Progenitor cell of endocrine pancreas (in vitro differentiated cells): ENCODE measurements around the gene ZNRF3. TPM values are rescaled to one million over a fixed set of nuclear protein-coding genes. Genes with fewer than 3 reads are reported as not detected.

Experiments
- DNase-seq: peaks from one replicate; pipeline ENCODE4 v3.0.0; 2021; ENCODE audit warnings: low spot score; ENCODE audit not compliant: unreplicated experiment
- H3K27ac Mint-ChIP-seq: 2 replicates; pipeline ENCODE4 v1.8.0; 2021; ENCODE audit warnings: mild to moderate bottlenecking, moderate library complexity, mixed read lengths
- H3K27me3 Mint-ChIP-seq: 2 replicates; pipeline ENCODE4 v1.8.0; 2021; ENCODE audit warnings: mixed read lengths
- H3K36me3 Mint-ChIP-seq: 2 replicates; pipeline ENCODE4 v1.8.0; 2022; ENCODE audit warnings: mixed read lengths; ENCODE audit not compliant: insufficient read depth
- H3K4me1 Mint-ChIP-seq: 2 replicates; pipeline ENCODE4 v1.8.0; 2021; ENCODE audit warnings: low read depth, mixed read lengths
- H3K4me3 Mint-ChIP-seq: 2 replicates; pipeline ENCODE4 v1.8.0; 2021; ENCODE audit warnings: low read depth, mild to moderate bottlenecking, moderate library complexity, mixed read lengths
- H3K9me3 Mint-ChIP-seq: 2 replicates; pipeline ENCODE4 v1.8.0; 2021; ENCODE audit warnings: low read depth, mixed read lengths
- total RNA-seq: library from RNA; stranded (reverse); gene quantifications from 2 replicates; pipeline ENCODE4 v1.2.1, GENCODE V29; 2021
- TF ChIP-seq, protein P1 (sequence below): fragments of 200-600 bp; sonication (generic); IDR thresholded peaks from one replicate; pipeline ENCODE4 v1.5.0; 2021; ENCODE audit warnings: antibody characterized with exemption, mild to moderate bottlenecking; ENCODE audit not compliant: unreplicated experiment

ZNRF3 gene
- total RNA-seq, 1 donor from 2014 or later: 7.5 TPM

GRCh38 chr22:28950617-28951411 is 67.4 kb downstream of the ZNRF3 start:
- Mint-ChIP-seq H3K36me3 (peaks cover 11% of the 10 kb centered on the region), H3K27me3 (no peaks in the 10 kb centered on the region), H3K9me3 (peaks cover 18% of the 10 kb centered on the region), H3K27ac (no peak overlapping the region), H3K4me1 (peaks cover 14% of the 10 kb centered on the region), H3K4me3 (no peak overlapping the region)
- TF ChIP-seq, protein P1, sequence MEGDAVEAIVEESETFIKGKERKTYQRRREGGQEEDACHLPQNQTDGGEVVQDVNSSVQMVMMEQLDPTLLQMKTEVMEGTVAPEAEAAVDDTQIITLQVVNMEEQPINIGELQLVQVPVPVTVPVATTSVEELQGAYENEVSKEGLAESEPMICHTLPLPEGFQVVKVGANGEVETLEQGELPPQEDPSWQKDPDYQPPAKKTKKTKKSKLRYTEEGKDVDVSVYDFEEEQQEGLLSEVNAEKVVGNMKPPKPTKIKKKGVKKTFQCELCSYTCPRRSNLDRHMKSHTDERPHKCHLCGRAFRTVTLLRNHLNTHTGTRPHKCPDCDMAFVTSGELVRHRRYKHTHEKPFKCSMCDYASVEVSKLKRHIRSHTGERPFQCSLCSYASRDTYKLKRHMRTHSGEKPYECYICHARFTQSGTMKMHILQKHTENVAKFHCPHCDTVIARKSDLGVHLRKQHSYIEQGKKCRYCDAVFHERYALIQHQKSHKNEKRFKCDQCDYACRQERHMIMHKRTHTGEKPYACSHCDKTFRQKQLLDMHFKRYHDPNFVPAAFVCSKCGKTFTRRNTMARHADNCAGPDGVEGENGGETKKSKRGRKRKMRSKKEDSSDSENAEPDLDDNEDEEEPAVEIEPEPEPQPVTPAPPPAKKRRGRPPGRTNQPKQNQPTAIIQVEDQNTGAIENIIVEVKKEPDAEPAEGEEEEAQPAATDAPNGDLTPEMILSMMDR: no peak
- no peak for DNase-seq

DNA sequence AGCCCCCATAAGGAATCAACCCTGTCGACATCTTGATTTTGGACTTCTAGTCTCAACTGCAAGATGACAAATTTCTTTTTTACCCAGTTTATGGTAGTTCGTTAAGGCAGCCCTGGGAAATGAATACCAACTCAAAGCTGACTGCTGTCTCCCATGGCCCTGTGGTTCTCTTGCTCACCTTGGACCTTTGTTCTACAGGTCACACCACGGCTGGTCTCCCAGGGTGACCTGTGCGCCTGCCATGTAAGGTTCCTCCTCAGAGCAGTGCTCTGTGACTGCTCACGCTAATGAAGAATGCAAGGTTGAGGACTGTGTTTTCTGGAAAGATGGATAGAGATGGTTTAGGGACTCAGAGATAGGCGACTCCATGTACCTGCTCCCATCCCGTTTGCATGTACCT is 68.2 kb downstream of the ZNRF3 start:
- H3K9me3 Mint-ChIP-seq: peaks cover 13% of the 10 kb centered on the region
- no peaks in the 10 kb centered on the region for H3K27me3 Mint-ChIP-seq
- no peak overlapping the region for H3K4me3 Mint-ChIP-seq
- H3K4me1 Mint-ChIP-seq: peaks cover 14% of the 10 kb centered on the region
- no peak for DNase-seq
- peaks cover 6% of the 10 kb centered on the region for H3K36me3 Mint-ChIP-seq
- TF ChIP-seq, protein P1: no peak
- no peak overlapping the region for H3K27ac Mint-ChIP-seq

DNA sequence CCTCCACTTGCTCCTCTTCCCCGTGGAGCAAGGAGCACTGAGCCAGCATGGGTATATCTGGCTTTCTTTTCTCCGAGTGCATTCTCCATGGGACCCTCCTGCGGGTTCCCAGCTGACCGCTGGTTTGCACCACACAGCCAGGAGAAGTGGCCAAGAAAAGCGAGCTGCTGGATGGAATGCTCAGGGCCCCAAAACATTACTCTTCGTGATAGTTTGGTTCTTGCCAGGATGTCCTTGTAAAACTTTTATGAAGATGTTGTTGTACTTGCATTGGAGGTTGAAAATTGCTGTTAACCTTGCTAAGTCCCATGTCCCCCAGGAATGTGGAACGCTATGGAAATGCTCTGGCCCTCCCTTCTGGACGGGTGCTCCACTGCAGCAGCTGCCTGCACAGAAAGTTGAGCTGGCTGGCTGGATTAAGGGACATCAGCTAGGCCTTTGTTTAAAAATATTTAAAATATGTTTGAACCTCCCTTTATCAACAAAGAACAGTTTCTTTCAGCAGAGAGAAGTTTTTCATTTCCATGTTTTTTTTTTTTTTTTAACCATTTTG is 68.7 kb downstream of the ZNRF3 start:
- H3K27ac Mint-ChIP-seq: no peak overlapping the region
- H3K4me1 Mint-ChIP-seq: peaks cover 14% of the 10 kb centered on the region
- no peaks in the 10 kb centered on the region for H3K27me3 Mint-ChIP-seq
- DNase-seq: no peak
- peaks cover 8% of the 10 kb centered on the region for H3K9me3 Mint-ChIP-seq
- TF ChIP-seq, protein P1: no peak
- H3K36me3 Mint-ChIP-seq: peaks cover 2% of the 10 kb centered on the region
- no peak overlapping the region for H3K4me3 Mint-ChIP-seq

DNA sequence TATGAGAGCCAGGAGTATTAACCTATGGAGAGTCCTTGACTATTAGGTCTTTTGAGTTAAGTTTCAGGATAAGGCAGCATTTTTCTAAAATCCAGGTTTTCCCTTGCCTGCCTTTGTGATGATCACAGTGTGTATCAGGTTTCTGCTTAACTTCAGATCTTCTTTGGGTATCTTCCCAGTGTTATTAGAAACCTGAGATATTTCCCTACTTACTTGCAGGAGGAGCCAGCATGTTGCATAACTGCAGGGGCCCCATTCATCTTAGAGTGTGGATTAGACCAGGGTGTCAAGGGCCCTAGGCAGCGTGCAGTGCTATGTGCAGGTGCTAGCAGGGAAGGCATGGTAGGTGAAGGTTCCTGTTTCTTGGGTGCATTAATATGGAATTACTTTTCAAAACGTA is 69.5 kb downstream of the ZNRF3 start:
- DNase-seq: no peak
- Mint-ChIP-seq H3K4me1 (peaks cover 14% of the 10 kb centered on the region), H3K4me3 (no peak overlapping the region), H3K27ac (no peak overlapping the region), H3K27me3 (no peaks in the 10 kb centered on the region), H3K9me3 (peaks cover 3% of the 10 kb centered on the region), H3K36me3 (peaks cover 2% of the 10 kb centered on the region)
- TF ChIP-seq, protein P1: no peak

DNA sequence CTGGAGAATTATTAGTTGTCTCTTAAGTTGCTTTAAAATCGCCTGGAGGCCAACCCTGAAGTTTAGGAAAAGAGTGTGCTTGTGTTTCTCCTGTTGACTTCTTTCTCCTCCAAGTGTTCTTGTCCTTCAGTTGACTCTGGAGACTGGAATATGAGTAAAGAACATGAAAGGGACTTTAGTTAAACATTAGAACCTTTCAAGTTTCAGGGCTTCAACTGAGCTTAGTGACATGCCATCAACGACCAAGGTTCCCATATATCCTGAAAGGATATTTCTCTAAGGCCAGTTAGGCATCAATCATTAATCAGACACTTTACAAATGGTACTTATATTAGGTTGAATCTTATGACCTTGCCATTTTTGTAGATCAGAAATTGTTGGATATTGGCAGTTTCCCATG is 70.0 kb downstream of the ZNRF3 start:
- no peak overlapping the region for H3K27ac Mint-ChIP-seq
- H3K4me1 Mint-ChIP-seq: peaks cover 14% of the 10 kb centered on the region
- H3K36me3 Mint-ChIP-seq: peaks cover under 1% of the 10 kb centered on the region
- H3K27me3 Mint-ChIP-seq: no peaks in the 10 kb centered on the region
- no peak for DNase-seq
- TF ChIP-seq, protein P1: no peak
- no peak overlapping the region for H3K4me3 Mint-ChIP-seq
- H3K9me3 Mint-ChIP-seq: peaks cover 2% of the 10 kb centered on the region
